ENCODE data around the gene NOP14. TPM values are rescaled to one million over a fixed set of nuclear protein-coding genes. Genes with fewer than 3 reads are reported as not detected.
"Not testable (repeated sequence)": the region's sequence is repeated elsewhere in the genome, so short reads cannot be mapped to it uniquely, and the experiment has no call there.

Gene NOP14
- total RNA-seq, 6 donors from 2014 or later, result 17.2 to 30.4 (median 22.4) TPM

DNA sequence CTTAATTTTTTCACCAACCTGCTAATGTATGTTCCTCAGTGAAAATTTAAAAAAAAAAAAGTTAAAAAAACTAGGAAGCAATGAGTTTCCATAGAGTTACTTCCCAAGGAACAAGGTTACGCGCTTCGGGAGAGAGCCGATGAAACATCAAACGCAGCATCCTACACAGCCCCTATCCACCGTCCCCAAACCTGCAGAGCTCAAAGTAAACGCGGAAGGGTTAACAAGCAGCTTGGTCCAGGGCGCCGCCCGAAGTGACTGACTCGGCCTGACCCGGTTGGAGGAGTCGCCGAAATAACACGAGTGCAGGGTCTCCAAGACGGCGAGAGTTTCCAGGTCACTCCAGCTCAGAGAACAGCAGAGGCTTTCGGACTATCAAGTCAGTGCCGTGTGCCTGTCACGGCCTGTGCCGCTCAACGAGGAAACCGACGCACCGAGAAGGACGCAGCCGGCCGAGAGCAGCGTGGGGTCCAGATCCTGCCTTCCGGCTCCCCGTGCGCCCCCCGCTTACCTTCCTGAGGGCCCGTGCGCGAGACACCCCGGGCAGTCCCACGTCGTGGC is 512 bp downstream of the NOP14 start:
- DNase-seq, result peak in 1 of 2 donors; percentile 44
- peak; percentile 61 to 68 for ATAC-seq (ENCODE audit: low FRiP score in 2 of 2)

DNA sequence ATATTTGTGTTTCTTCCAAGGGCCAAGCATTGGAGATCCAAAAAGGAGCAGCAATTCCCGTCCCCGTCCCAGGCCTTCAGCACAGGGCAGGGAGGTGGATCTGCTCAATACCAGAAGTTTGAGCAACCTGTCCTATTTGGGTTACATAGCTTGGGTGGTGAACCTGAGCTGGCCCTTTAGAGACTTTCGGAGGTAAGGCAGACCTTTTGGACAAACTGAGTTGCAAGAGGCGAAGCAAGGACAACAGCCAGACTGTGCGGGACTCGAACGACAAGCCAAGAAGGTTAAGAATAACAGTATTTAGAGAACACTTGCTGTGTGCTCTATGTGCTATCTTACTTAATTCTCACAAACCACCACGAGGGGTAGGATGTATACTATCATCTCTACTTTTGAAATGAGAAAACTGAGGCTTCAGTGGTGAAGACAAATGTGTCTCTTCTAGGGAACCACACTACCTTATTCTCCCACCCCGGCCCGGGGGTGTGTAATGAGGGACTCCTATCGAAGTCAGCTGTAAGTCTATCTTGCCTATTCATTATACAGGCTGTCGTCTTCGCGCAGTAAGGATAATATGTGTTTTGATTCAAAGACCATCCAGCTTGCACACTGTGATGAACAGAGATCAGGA is 1.3 kb downstream of the NOP14 start:
- H3K27ac ChIP-seq, result peak overlapping the region in 2 of 4 donors; percentile 88 to 91

More for the DNA sequence above, 512 bp downstream of the NOP14 start:
- Histone ChIP-seq H3K4me1 (peaks cover 18 to 29% (median 23%) of the 10 kb centered on the region in 4 donors), H3K27me3 (no peaks in the 10 kb centered on the region), H3K27ac (peak overlapping the region; percentile 87 to 93 (median 90)), H3K36me3 (peaks cover 0 to 8% (median 1%) of the 10 kb centered on the region in 4 donors), H3K9me3 (no peaks in the 10 kb centered on the region), H3K4me3 (peak overlapping the region; percentile 51 to 100 (median 96))
- TF ChIP-seq POLR2AphosphoS5 (IDR thresholded peaks at IDR 0.05) (no peak), POLR2A (IDR thresholded peaks at IDR 0.05) (no peak), EP300 (IDR thresholded peaks at IDR 0.05) (no peak)
- TF ChIP-seq, protein P1, sequence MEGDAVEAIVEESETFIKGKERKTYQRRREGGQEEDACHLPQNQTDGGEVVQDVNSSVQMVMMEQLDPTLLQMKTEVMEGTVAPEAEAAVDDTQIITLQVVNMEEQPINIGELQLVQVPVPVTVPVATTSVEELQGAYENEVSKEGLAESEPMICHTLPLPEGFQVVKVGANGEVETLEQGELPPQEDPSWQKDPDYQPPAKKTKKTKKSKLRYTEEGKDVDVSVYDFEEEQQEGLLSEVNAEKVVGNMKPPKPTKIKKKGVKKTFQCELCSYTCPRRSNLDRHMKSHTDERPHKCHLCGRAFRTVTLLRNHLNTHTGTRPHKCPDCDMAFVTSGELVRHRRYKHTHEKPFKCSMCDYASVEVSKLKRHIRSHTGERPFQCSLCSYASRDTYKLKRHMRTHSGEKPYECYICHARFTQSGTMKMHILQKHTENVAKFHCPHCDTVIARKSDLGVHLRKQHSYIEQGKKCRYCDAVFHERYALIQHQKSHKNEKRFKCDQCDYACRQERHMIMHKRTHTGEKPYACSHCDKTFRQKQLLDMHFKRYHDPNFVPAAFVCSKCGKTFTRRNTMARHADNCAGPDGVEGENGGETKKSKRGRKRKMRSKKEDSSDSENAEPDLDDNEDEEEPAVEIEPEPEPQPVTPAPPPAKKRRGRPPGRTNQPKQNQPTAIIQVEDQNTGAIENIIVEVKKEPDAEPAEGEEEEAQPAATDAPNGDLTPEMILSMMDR (IDR thresholded peaks at IDR 0.05), result no peak
- WGBS, 2 donors, result 0% methylated on average over 19 to 40 of the region's 40 CpGs

DNA sequence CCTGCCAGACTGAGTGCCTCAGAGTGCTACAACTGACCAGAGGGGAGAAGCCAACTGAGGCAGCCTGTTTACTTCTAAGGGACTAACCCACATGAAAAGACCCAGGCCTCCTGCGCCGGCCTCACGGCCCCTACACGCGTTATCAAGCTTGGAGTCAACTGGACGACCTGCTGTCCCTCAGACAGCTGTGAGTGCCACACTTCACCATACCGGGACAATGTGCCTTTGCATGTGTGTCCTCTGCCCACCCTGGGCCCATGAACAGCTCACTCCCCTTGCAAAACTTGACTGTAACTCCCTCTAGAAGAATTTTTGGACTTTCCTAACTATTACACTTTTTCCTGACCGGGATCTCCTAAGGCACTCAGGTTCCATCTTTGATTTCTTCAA is 1.8 kb downstream of the NOP14 start:
- TF ChIP-seq EP300 (IDR thresholded peaks at IDR 0.05) (no peak), POLR2AphosphoS5 (IDR thresholded peaks at IDR 0.05) (no peak), POLR2A (IDR thresholded peaks at IDR 0.05) (no peak)
- TF ChIP-seq, protein P1 (IDR thresholded peaks at IDR 0.05), result no peak
- WGBS, 2 donors, result 47 to 71% methylated on average over 3 to 8 of the region's 8 CpGs
- peak in 1 of 2 donors; percentile 62 for DNase-seq
- Histone ChIP-seq H3K4me3 (peak overlapping the region in 2 of 4 donors; percentile 93 to 100), H3K4me1 (peaks cover 18 to 29% (median 23%) of the 10 kb centered on the region in 4 donors), H3K27me3 (no peaks in the 10 kb centered on the region), H3K27ac (peak overlapping the region in 2 of 4 donors; percentile 42 to 88), H3K36me3 (peaks cover 0 to 21% (median 11%) of the 10 kb centered on the region in 4 donors), H3K9me3 (no peaks in the 10 kb centered on the region)
- no peak for ATAC-seq (ENCODE audit: low FRiP score in 2 of 2)

More for the DNA sequence above, 1.3 kb downstream of the NOP14 start:
- peaks cover 0 to 15% (median 9%) of the 10 kb centered on the region in 4 donors for H3K36me3 ChIP-seq
- H3K27me3 ChIP-seq, result no peaks in the 10 kb centered on the region
- H3K4me3 ChIP-seq, result peak overlapping the region; percentile 51 to 100 (median 96)
- no peaks in the 10 kb centered on the region for H3K9me3 ChIP-seq
- TF ChIP-seq POLR2A (IDR thresholded peaks at IDR 0.05) (no peak), POLR2AphosphoS5 (IDR thresholded peaks at IDR 0.05) (no peak), EP300 (IDR thresholded peaks at IDR 0.05) (no peak)
- TF ChIP-seq, protein P1 (IDR thresholded peaks at IDR 0.05), result no peak
- 42 to 59% methylated on average over 14 of the region's 14 CpGs for WGBS, 2 donors
- ATAC-seq (ENCODE audit: low FRiP score in 2 of 2), result no peak
- DNase-seq, result no peak
- H3K4me1 ChIP-seq, result peaks cover 18 to 29% (median 23%) of the 10 kb centered on the region in 4 donors

DNA sequence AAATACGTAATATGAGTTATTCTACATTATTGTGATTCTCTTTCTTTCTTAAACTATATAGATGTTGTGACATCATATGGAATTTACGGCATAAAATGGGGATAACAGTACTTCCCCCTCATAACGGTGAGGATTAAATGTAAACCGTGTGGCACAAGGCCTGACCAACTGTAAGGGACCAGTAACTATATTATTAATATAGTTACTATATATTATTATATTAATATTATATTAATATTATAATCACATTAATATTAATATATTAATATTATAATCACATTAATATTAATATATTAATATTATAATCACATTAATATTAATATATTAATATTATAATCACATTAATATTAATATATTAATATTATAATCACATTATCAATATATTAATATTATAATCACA is 2.8 kb downstream of the NOP14 start:
- H3K4me1 ChIP-seq, result peaks cover 18 to 29% (median 23%) of the 10 kb centered on the region in 4 donors
- not testable (repeated sequence) for H3K9me3 ChIP-seq; DNase-seq; H3K4me3 ChIP-seq; ATAC-seq (ENCODE audit: low FRiP score in 2 of 2); H3K27me3 ChIP-seq; H3K27ac ChIP-seq
- H3K36me3 ChIP-seq, result peaks cover 0 to 30% (median 14%) of the 10 kb centered on the region in 4 donors
- WGBS, 2 donors, result 91 to 98% methylated on average over 4 of the region's 4 CpGs

DNA sequence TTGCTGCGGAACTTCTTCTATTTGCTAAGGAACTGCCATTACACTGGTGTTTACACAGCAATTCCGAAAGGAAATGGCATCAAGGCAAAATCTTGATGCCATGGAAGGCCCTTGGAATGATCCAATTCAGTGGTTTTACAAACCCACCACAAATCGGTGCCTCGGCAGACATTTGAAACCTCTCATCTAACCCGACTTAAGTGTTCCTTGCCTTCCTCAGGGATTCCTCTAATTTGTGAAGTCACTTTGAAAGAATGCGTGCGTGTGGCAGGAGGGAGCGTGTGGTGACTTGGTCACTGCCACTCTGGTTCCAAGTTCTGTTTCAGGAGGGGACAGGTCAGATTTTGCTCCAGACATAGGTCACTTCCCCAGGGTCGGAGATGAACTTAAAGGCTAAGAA is 4.8 kb downstream of the NOP14 start:
- no peak for TF ChIP-seq EP300 (IDR thresholded peaks at IDR 0.05)
- TF ChIP-seq, protein P1 (IDR thresholded peaks at IDR 0.05), result no peak
- no peak for TF ChIP-seq POLR2AphosphoS5 (IDR thresholded peaks at IDR 0.05)
- no peak for TF ChIP-seq POLR2A (IDR thresholded peaks at IDR 0.05)
- ATAC-seq (ENCODE audit: low FRiP score in 2 of 2) (no peak), DNase-seq (no peak)
- Histone ChIP-seq H3K9me3 (no peaks in the 10 kb centered on the region), H3K4me1 (peaks cover 13 to 27% (median 17%) of the 10 kb centered on the region in 4 donors), H3K36me3 (peaks cover 0 to 45% (median 21%) of the 10 kb centered on the region in 4 donors), H3K27me3 (no peaks in the 10 kb centered on the region), H3K27ac (no peak overlapping the region), H3K4me3 (no peak overlapping the region)
- WGBS, 2 donors, result 67 to 72% methylated on average over 9 of the region's 9 CpGs

DNA sequence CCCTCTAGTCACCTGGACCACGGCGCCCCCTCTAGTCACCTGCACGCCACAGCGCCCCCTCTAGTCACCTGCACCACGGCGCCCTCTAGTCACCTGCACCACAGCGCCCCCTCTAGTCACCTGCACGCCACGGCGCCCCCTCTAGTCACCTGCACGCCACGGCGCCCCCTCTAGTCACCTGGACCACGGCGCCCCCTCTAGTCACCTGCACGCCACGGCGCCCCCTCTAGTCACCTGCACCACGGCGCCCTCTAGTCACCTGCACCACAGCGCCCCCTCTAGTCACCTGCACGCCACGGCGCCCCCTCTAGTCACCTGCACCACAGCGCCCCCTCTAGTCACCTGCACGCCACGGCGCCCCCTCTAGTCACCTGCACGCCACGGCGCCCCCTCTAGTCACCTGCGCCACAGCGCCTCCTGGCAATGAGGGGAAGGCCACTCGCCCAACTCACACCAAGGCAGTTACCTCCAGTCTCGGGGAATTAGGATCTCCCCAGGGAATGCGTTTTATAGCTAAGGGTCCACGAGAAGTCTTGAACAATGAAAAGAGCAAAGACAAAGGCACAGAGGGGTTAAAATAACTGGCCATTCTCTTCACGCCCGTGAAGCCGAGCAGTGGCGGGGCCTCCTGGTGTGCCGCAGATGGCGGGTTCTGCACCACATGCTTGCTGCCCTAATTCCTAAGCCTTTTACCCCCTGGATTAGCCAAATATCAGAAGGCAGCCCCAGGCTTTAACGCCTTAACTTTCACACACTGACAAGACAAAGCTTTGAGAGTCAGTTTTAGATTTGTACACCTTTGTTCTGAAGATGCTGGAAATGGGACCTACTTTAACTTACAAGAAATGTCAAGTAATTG is 7.8 kb downstream of the NOP14 start:
- 95 to 96% methylated on average over 10 to 16 of the region's 44 CpGs for WGBS, 2 donors
- peaks cover 20 to 73% (median 48%) of the 10 kb centered on the region in 4 donors for H3K36me3 ChIP-seq
- DNase-seq; H3K9me3 ChIP-seq; H3K27me3 ChIP-seq; ATAC-seq (ENCODE audit: low FRiP score in 2 of 2); H3K4me1 ChIP-seq; H3K27ac ChIP-seq; H3K4me3 ChIP-seq: not testable (repeated sequence)

Measured in upper lobe of left lung (tissue), 6 donors.